ENCODE measurements around the gene PSME3IP1. TPM values are rescaled to one million over a fixed set of nuclear protein-coding genes. Genes with fewer than 3 reads are reported as not detected.
A peak's percentile ranks its signal among the peaks of the same experiment; 100 is the strongest.

PSME3IP1 gene
- total RNA-seq, 1 donor: 70.2 TPM

- no peak overlapping the region for H3K4me3 ChIP-seq (ENCODE audit: insufficient read depth, low read length)
- H3K4me2 ChIP-seq (ENCODE audit: insufficient read depth, low read length): no peak overlapping the region
- peaks cover 5% of the 10 kb centered on the region for H4K20me1 ChIP-seq (ENCODE audit: insufficient read depth, low read length)
- no peak for TF ChIP-seq CTCF (IDR thresholded peaks at IDR 0.05; ENCODE audit: extremely low read depth, low read depth, low read length)
- H3K4me1 ChIP-seq (ENCODE audit: insufficient read depth, low read length): peaks cover 9% of the 10 kb centered on the region
- no peaks in the 10 kb centered on the region for H3K36me3 ChIP-seq (ENCODE audit: insufficient read depth, low read length)
- DNase-seq (ENCODE audit: insufficient read length, low spot score, missing footprints): peak; percentile 82
- H3K27ac ChIP-seq (ENCODE audit: low read depth, low read length): no peak overlapping the region
- no peaks in the 10 kb centered on the region for H3K27me3 ChIP-seq (ENCODE audit: insufficient read depth, low read length)
- H2AFZ ChIP-seq (ENCODE audit: low read length): no peak overlapping the region
- no peaks in the 10 kb centered on the region for H3K79me2 ChIP-seq (ENCODE audit: insufficient read depth, low read length)
- no peaks in the 10 kb centered on the region for H3K9me3 ChIP-seq (ENCODE audit: low read depth, low read length)
Observed at GRCh38 chr16:57104706-57105105, 81.1 kb downstream of the PSME3IP1 start.

GRCh38 chr16:57102888-57103851 is 82.7 kb downstream of the PSME3IP1 start:
- Histone ChIP-seq H3K4me2 (ENCODE audit: insufficient read depth, low read length) (no peak overlapping the region), H3K27ac (ENCODE audit: low read depth, low read length) (no peak overlapping the region), H2AFZ (ENCODE audit: low read length) (no peak overlapping the region), H4K20me1 (ENCODE audit: insufficient read depth, low read length) (peaks cover 5% of the 10 kb centered on the region), H3K4me1 (ENCODE audit: insufficient read depth, low read length) (peaks cover 9% of the 10 kb centered on the region), H3K4me3 (ENCODE audit: insufficient read depth, low read length) (no peak overlapping the region), H3K27me3 (ENCODE audit: insufficient read depth, low read length) (no peaks in the 10 kb centered on the region), H3K36me3 (ENCODE audit: insufficient read depth, low read length) (no peaks in the 10 kb centered on the region), H3K9me3 (ENCODE audit: low read depth, low read length) (no peaks in the 10 kb centered on the region), H3K79me2 (ENCODE audit: insufficient read depth, low read length) (no peaks in the 10 kb centered on the region)
- DNase-seq (ENCODE audit: insufficient read length, low spot score, missing footprints): peak; percentile 21
- TF ChIP-seq CTCF (IDR thresholded peaks at IDR 0.05; ENCODE audit: extremely low read depth, low read depth, low read length): no peak

Other genes with a start within 250 kb of the PSME3IP1 start
- not detected in 2 replicates for gene CETP, start 224.1 kb downstream of the PSME3IP1 start, total RNA-seq
- 52.1 and 57.2 TPM in 2 replicates for gene NLRC5, start 196.5 kb downstream of the PSME3IP1 start, total RNA-seq
- 11.6 and 15.3 TPM in 2 replicates for gene CPNE2, start 93.5 kb downstream of the PSME3IP1 start, total RNA-seq
- 51.6 and 57.2 TPM in 2 replicates for gene RSPRY1, start 290 bp upstream of the PSME3IP1 start, total RNA-seq
- 85.8 and 88.4 TPM in 2 replicates for gene ARL2BP, start 59.2 kb upstream of the PSME3IP1 start, total RNA-seq
- under 0.01 TPM in 2 replicates for gene PLLP, start 98.6 kb upstream of the PSME3IP1 start, total RNA-seq
- not detected in 2 replicates for gene CCL22, start 172.7 kb upstream of the PSME3IP1 start, total RNA-seq
- gene CX3CL1, start 186.5 kb upstream of the PSME3IP1 start, total RNA-seq: under 0.01 TPM in 1 of 2 replicates, not detected in the other
- not detected in 2 replicates for gene CCL17, start 218.7 kb upstream of the PSME3IP1 start, total RNA-seq

All from osteoblast (primary cell).